KBM-7 (cell line): ENCODE data around the gene KIF1A.

ENCODE experiments used
- DNase-seq: peaks from one replicate; pipeline ENCODE4 v3.0.0-alpha.2; 2015
- in situ Hi-C: fragments of 300-500 bp; cut with MboI; formaldehyde crosslinking; loops from 2 replicates; pipeline ENCODE4 v1.14.3; 2020; ENCODE audit warnings: low sequenced_read_pairs, low pct_unique_long_range_greater_than_20kb, mixed read lengths

Gene KIF1A

GRCh38 chr2:240730501-240731177, 89.4 kb downstream of the KIF1A start:
- in situ Hi-C loops = no loop called here
- DNase-seq = no peak

- DNase-seq = no peak
- in situ Hi-C loops = no loop called here
Observed at GRCh38 chr2:240728827-240729226, 91.2 kb downstream of the KIF1A start.

GRCh38 chr2:240728361-240728760, 91.7 kb downstream of the KIF1A start:
- in situ Hi-C loops = no loop called here

GRCh38 chr2:240727913-240728312, 92.1 kb downstream of the KIF1A start:
- DNase-seq = no peak
- in situ Hi-C loops = no loop called here

More at GRCh38 chr2:240728361-240728760, 91.7 kb downstream of the KIF1A start:
- no peak for DNase-seq

- no peak for DNase-seq
- in situ Hi-C loops = no loop called here
Observed at GRCh38 chr2:240727439-240727838, 92.6 kb downstream of the KIF1A start.

- in situ Hi-C loops = no loop called here
Observed at GRCh38 chr2:240726876-240727275, 93.1 kb downstream of the KIF1A start.

GRCh38 chr2:240725671-240726070, 94.3 kb downstream of the KIF1A start:
- in situ Hi-C loops = no loop called here
- peak; percentile 5 for DNase-seq

More at GRCh38 chr2:240726876-240727275, 93.1 kb downstream of the KIF1A start:
- DNase-seq = no peak

- no peak for DNase-seq
- in situ Hi-C loops = no loop called here
Observed at GRCh38 chr2:240725266-240725665, 94.8 kb downstream of the KIF1A start.

GRCh38 chr2:240724431-240724830, 95.6 kb downstream of the KIF1A start:
- in situ Hi-C loops = no loop called here
- DNase-seq = no peak

GRCh38 chr2:240723851-240724250, 96.2 kb downstream of the KIF1A start:
- no peak for DNase-seq
- in situ Hi-C loops = no loop called here

GRCh38 chr2:240722796-240723735, 97.0 kb downstream of the KIF1A start:
- in situ Hi-C loops = no loop called here
- no peak for DNase-seq

GRCh38 chr2:240722376-240722775, 97.6 kb downstream of the KIF1A start:
- in situ Hi-C loops = no loop called here

GRCh38 chr2:240721596-240722180, 98.3 kb downstream of the KIF1A start:
- DNase-seq = no peak
- in situ Hi-C loops = no loop called here

More at GRCh38 chr2:240722376-240722775, 97.6 kb downstream of the KIF1A start:
- no peak for DNase-seq

GRCh38 chr2:240720686-240721595, 99.1 kb downstream of the KIF1A start:
- no peak for DNase-seq
- in situ Hi-C loops = no loop called here

- in situ Hi-C loops = no loop called here
Observed at GRCh38 chr2:240719676-240720545, 100.1 kb downstream of the KIF1A start.

GRCh38 chr2:240718896-240719490, 101.0 kb downstream of the KIF1A start:
- in situ Hi-C loops = no loop called here
- DNase-seq = no peak

More at GRCh38 chr2:240719676-240720545, 100.1 kb downstream of the KIF1A start:
- DNase-seq = no peak

GRCh38 chr2:240717681-240718581, 102.1 kb downstream of the KIF1A start:
- in situ Hi-C loops = no loop called here
- DNase-seq = no peak
